RKO (cell line): ENCODE results near the gene ABR.
"Not testable (repeated sequence)": the region's sequence is repeated elsewhere in the genome, so short reads cannot be mapped to it uniquely, and the experiment has no call there.

Experiments
- DNase-seq: peaks from one replicate; pipeline ENCODE4 v3.0.0-alpha.2; 2016; ENCODE audit warnings: low spot score

ABR gene

GRCh38 chr17:1147664-1148063, 32.1 kb downstream of the ABR start:
- no peak for DNase-seq

GRCh38 chr17:1146561-1147265, 33.1 kb downstream of the ABR start:
- DNase-seq, result no peak

GRCh38 chr17:1145311-1145986, 34.3 kb downstream of the ABR start:
- DNase-seq, result no peak

GRCh38 chr17:1144162-1144561, 35.6 kb downstream of the ABR start:
- DNase-seq, result no peak

- no peak for DNase-seq
Measured at GRCh38 chr17:1143573-1143972, 36.2 kb downstream of the ABR start.

GRCh38 chr17:1142561-1142971, 37.2 kb downstream of the ABR start:
- no peak for DNase-seq

GRCh38 chr17:1137465-1137894, 42.3 kb downstream of the ABR start:
- DNase-seq, result peak; percentile 96

GRCh38 chr17:1136748-1137147, 43.0 kb downstream of the ABR start:
- DNase-seq, result no peak

GRCh38 chr17:1134634-1135324, 45.0 kb downstream of the ABR start:
- no peak for DNase-seq

GRCh38 chr17:1130191-1130590, 49.6 kb downstream of the ABR start:
- DNase-seq, result no peak

GRCh38 chr17:1128463-1128862, 51.3 kb downstream of the ABR start:
- DNase-seq, result not testable (repeated sequence)

GRCh38 chr17:1126801-1127550, 52.8 kb downstream of the ABR start:
- DNase-seq, result no peak

- no peak for DNase-seq
Measured at GRCh38 chr17:1126250-1126797, 53.5 kb downstream of the ABR start.

- no peak for DNase-seq
Measured at GRCh38 chr17:1125788-1126145, 54.0 kb downstream of the ABR start.

- DNase-seq, result no peak
Measured at GRCh38 chr17:1124896-1125787, 54.6 kb downstream of the ABR start.

- DNase-seq, result no peak
Measured at GRCh38 chr17:1123921-1124715, 55.7 kb downstream of the ABR start.

- no peak for DNase-seq
Measured at GRCh38 chr17:1123393-1123831, 56.4 kb downstream of the ABR start.

GRCh38 chr17:1122533-1123392, 57.0 kb downstream of the ABR start:
- DNase-seq, result peak; percentile 63

GRCh38 chr17:1121442-1121817, 58.4 kb downstream of the ABR start:
- not testable (repeated sequence) for DNase-seq
